ENCODE measurements around the gene MAP3K15. TPM values are rescaled to one million over a fixed set of nuclear protein-coding genes. Genes with fewer than 3 reads are reported as not detected.
"Not testable (repeated sequence)": the region's sequence is repeated elsewhere in the genome, so short reads cannot be mapped to it uniquely, and the experiment has no call there.

MAP3K15 gene
- total and polyA plus RNA-seq, 10 of the 15 experiments (the other 5 are each of a cell fraction or from before 2014, with no cell fraction given), result 0.03 to 0.16 TPM; not detected in 8

GRCh38 chrX:19512359-19512758 lies 2.9 kb downstream of the MAP3K15 start:
- 64% methylated on average over 8 of the region's 8 CpGs for WGBS (ENCODE audit: insufficient coverage, insufficient replicate concordance, low lambda C conversion rate, missing lambda C conversion rate)
- POLR2A ChIA-PET, result no interaction called here
- Histone ChIP-seq H3K4me3 (no peak overlapping the region), H3K9ac (ENCODE audit: control insufficient read depth, insufficient read depth, low read length) (no peak overlapping the region), H3K4me1 (ENCODE audit: control insufficient read depth, insufficient read depth, low read length) (no peaks in the 10 kb centered on the region), H3K4me2 (ENCODE audit: control insufficient read depth, insufficient read depth) (no peak overlapping the region), H3K27ac (ENCODE audit: control insufficient read depth, insufficient read depth) (no peak overlapping the region), H4K20me1 (ENCODE audit: control insufficient read depth, insufficient read depth) (no peaks in the 10 kb centered on the region), H3K9me3 (replicated peaks; ENCODE audit: control insufficient read depth, insufficient read depth, low read length) (no peaks in the 10 kb centered on the region), H3K36me3 (ENCODE audit: control insufficient read depth in 2 of 2, insufficient read depth in 2 of 2, low read length in 1 of 2) (no peaks in the 10 kb centered on the region), H2AFZ (ENCODE audit: control insufficient read depth, low read depth, low read length) (no peak overlapping the region), H3K79me2 (ENCODE audit: control insufficient read depth, insufficient read depth, low read length) (no peaks in the 10 kb centered on the region), H3K27me3 (replicated peaks in 1 of 2; ENCODE audit: control insufficient read depth in 2 of 2, insufficient read depth in 2 of 2, low read length in 1 of 2) (no peaks in the 10 kb centered on the region)
- DNase-seq (ENCODE audit: low read depth, low spot score) (no peak), FAIRE-seq (no peak), ATAC-seq (no peak)
- SMC1A ChIA-PET (ENCODE audit: uncharacterized antibody, unreplicated experiment), result no interaction called here
- TF ChIP-seq RBBP5 (conservative IDR thresholded peaks at IDR 0.05) (no peak), NR2C2 (IDR thresholded peaks at IDR 0.05; ENCODE audit: borderline replicate concordance, control insufficient read depth, insufficient read length, low read depth) (no peak), ZNF384 (IDR thresholded peaks at IDR 0.05; ENCODE audit: borderline replicate concordance, low read depth, low read length) (no peak), POLR2AphosphoS5 (IDR thresholded peaks at IDR 0.05; ENCODE audit: low read length) (no peak), NFIC (IDR thresholded peaks at IDR 0.05; ENCODE audit: low read depth, low read length) (no peak), ZNF217 (IDR thresholded peaks at IDR 0.05) (no peak), FOXM1 (IDR thresholded peaks at IDR 0.05; ENCODE audit: low read depth, low read length) (no peak), SIX5 (IDR thresholded peaks at IDR 0.05; ENCODE audit: low read depth, low read length, severe bottlenecking) (no peak), YY1 (IDR thresholded peaks at IDR 0.05; ENCODE audit: low read depth, low read length) (no peak), BHLHE40 (IDR thresholded peaks at IDR 0.05; ENCODE audit: borderline replicate concordance in 1 of 2, low read depth in 2 of 2, low read length in 1 of 2) (no peak), SUZ12 (IDR thresholded peaks at IDR 0.05; ENCODE audit: unreplicated experiment) (no peak)
- TF ChIP-seq, protein P1, sequence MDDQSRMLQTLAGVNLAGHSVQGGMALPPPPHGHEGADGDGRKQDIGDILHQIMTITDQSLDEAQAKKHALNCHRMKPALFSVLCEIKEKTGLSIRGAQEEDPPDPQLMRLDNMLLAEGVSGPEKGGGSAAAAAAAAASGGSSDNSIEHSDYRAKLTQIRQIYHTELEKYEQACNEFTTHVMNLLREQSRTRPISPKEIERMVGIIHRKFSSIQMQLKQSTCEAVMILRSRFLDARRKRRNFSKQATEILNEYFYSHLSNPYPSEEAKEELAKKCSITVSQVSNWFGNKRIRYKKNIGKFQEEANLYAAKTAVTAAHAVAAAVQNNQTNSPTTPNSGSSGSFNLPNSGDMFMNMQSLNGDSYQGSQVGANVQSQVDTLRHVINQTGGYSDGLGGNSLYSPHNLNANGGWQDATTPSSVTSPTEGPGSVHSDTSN (IDR thresholded peaks at IDR 0.05; ENCODE audit: insufficient replicate concordance, low read depth, low read length), result no peak
- RAD21 ChIA-PET (ENCODE audit: unreplicated experiment), result no interaction called here
- in situ Hi-C loops (cut with MboI), result no loop called here
- BruUV-seq (replicated peaks), result no TSS peak
- intact Hi-C loops (cut with micrococcal nuclease; ENCODE audit: unreplicated experiment), result no loop called here
- CTCF ChIA-PET, result no interaction called here

- ATAC-seq; DNase-seq (ENCODE audit: low read depth, low spot score); SMC1A ChIA-PET (ENCODE audit: uncharacterized antibody, unreplicated experiment); H3K79me2 ChIP-seq (ENCODE audit: control insufficient read depth, insufficient read depth, low read length); H3K27me3 ChIP-seq (replicated peaks in 1 of 2; ENCODE audit: control insufficient read depth in 2 of 2, insufficient read depth in 2 of 2, low read length in 1 of 2); POLR2A ChIA-PET; intact Hi-C loops (cut with micrococcal nuclease; ENCODE audit: unreplicated experiment); H3K4me1 ChIP-seq (ENCODE audit: control insufficient read depth, insufficient read depth, low read length); RAD21 ChIA-PET (ENCODE audit: unreplicated experiment); in situ Hi-C loops (cut with MboI); H3K4me2 ChIP-seq (ENCODE audit: control insufficient read depth, insufficient read depth); H3K4me3 ChIP-seq; H3K9ac ChIP-seq (ENCODE audit: control insufficient read depth, insufficient read depth, low read length); CTCF ChIA-PET; H2AFZ ChIP-seq (ENCODE audit: control insufficient read depth, low read depth, low read length); H3K36me3 ChIP-seq (ENCODE audit: control insufficient read depth in 2 of 2, insufficient read depth in 2 of 2, low read length in 1 of 2); H4K20me1 ChIP-seq (ENCODE audit: control insufficient read depth, insufficient read depth); H3K9me3 ChIP-seq (replicated peaks; ENCODE audit: control insufficient read depth, insufficient read depth, low read length); BruUV-seq (replicated peaks); H3K27ac ChIP-seq (ENCODE audit: control insufficient read depth, insufficient read depth); FAIRE-seq: not testable (repeated sequence)
Observed at GRCh38 chrX:19511796-19512195, 3.5 kb downstream of the MAP3K15 start.
